ENCODE results near the gene ANO2.

DNA sequence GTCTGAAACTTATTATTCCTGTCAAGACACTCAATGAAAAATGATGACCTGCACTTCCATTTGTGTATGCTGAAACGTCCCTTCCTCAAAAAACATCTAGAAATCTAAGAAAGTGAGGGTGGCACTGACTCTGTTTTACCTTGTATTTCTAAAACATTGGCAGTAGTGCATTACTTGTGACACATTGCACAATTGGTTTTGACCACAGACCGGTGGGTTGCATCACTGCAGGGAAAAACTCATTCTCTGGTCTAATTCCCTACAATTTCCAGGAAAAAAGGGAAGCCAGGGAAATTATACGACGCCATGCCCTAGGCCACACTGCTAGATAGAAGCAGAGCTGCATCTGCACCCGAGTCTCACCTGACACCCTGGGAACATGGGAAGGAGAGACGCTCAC, 356.5 kb downstream of the ANO2 start:
- TF ChIP-seq POLR2A (IDR thresholded peaks at IDR 0.05; ENCODE audit: low read length) (no peak), GATA1 (IDR thresholded peaks at IDR 0.05; ENCODE audit: low read depth, low read length) (no peak)
